OCI-LY1 (cell line): ENCODE data around the gene WIPF3.

ENCODE experiments used
- H2AFZ ChIP-seq: fragments of 200-600 bp; sonication (generic), shearing (Covaris generic); 2 replicates; pipeline ENCODE4 v1.6.0; 2014; ENCODE audit warnings: antibody characterized with exemption, mild to moderate bottlenecking, low read length
- H3F3A ChIP-seq: fragments of 200-600 bp; sonication (generic), shearing (Covaris generic); 2 replicates; pipeline ENCODE4 v1.6.0; 2014; ENCODE audit warnings: mild to moderate bottlenecking, antibody characterized with exemption, low read length, moderate library complexity; ENCODE audit not compliant: insufficient read depth
- H3K27ac ChIP-seq: fragments of 200-600 bp; sonication (generic); 2 replicates; pipeline ENCODE4 v1.5.1; 2014; ENCODE audit warnings: low read length, mixed run types, mild to moderate bottlenecking, low read depth; ENCODE audit not compliant: poor library complexity, severe bottlenecking
- H3K27me3 ChIP-seq: fragments of 200-600 bp; sonication (generic); 2 replicates; pipeline ENCODE4 v1.6.0; 2014; ENCODE audit warnings: antibody characterized with exemption, mild to moderate bottlenecking, low read length, moderate library complexity; ENCODE audit not compliant: insufficient read depth
- H3K36me3 ChIP-seq: fragments of 200-600 bp; sonication (generic); 2 replicates; pipeline ENCODE4 v1.6.1; 2014; ENCODE audit warnings: mild to moderate bottlenecking, antibody characterized with exemption, low read length, moderate library complexity, mixed read lengths; ENCODE audit not compliant: insufficient read depth
- H3K4me1 ChIP-seq: fragments of 200-600 bp; sonication (generic); 2 replicates; pipeline ENCODE4 v1.5.1; 2014; ENCODE audit warnings: mild to moderate bottlenecking, low read length, moderate library complexity; ENCODE audit not compliant: insufficient read depth, severe bottlenecking
- H3K4me2 ChIP-seq: fragments of 200-600 bp; sonication (generic), shearing (Covaris generic); 2 replicates; pipeline ENCODE4 v1.6.1; 2014; ENCODE audit warnings: low read length
- H3K4me3 ChIP-seq: fragments of 200-600 bp; sonication (generic); 2 replicates; pipeline ENCODE4 v1.5.1; 2014; ENCODE audit warnings: low read length, low read depth, mild to moderate bottlenecking, mixed read lengths; ENCODE audit not compliant: poor library complexity, severe bottlenecking
- H3K79me2 ChIP-seq: fragments of 200-600 bp; shearing (Covaris generic); 2 replicates; pipeline ENCODE4 v1.6.1; 2016; ENCODE audit warnings: mixed run types, low read length, mixed read lengths; ENCODE audit not compliant: insufficient read depth
- H3K9ac ChIP-seq: fragments of 200-600 bp; sonication (generic), shearing (Covaris generic); 2 replicates; pipeline ENCODE4 v1.6.1; 2014; ENCODE audit warnings: mild to moderate bottlenecking, low read length, mixed read lengths
- H3K9me2 ChIP-seq: fragments of 200-600 bp; sonication (generic), shearing (Covaris generic); 2 replicates; pipeline ENCODE4 v1.6.1; 2014; ENCODE audit warnings: low read depth, mild to moderate bottlenecking, low read length, mixed read lengths
- H3K9me3 ChIP-seq: fragments of 200-600 bp; shearing (Covaris generic); 2 replicates; pipeline ENCODE4 v1.6.1; 2014; ENCODE audit warnings: low read length, mixed read lengths
- H4K20me1 ChIP-seq: fragments of 200-600 bp; sonication (generic), shearing (Covaris generic); 2 replicates; pipeline ENCODE4 v1.6.0; 2016; ENCODE audit warnings: mild to moderate bottlenecking, low read length; ENCODE audit not compliant: insufficient read depth
- EZH2 ChIP-seq: fragments of 200-600 bp; sonication (generic), shearing (Covaris generic); IDR thresholded peaks from 2 replicates; pipeline ENCODE4 v1.8.0; 2017; ENCODE audit warnings: borderline replicate concordance, mixed run types, mild to moderate bottlenecking, antibody characterized with exemption, low read length, moderate library complexity, mixed read lengths
- TF ChIP-seq, protein P1 (sequence below): fragments of 200-600 bp; sonication (generic), shearing (Covaris generic); IDR thresholded peaks from 2 replicates; pipeline ENCODE4 v1.5.1; 2017; ENCODE audit warnings: mild to moderate bottlenecking, antibody characterized with exemption, low read length, moderate library complexity, mixed read lengths

WIPF3 gene

DNA sequence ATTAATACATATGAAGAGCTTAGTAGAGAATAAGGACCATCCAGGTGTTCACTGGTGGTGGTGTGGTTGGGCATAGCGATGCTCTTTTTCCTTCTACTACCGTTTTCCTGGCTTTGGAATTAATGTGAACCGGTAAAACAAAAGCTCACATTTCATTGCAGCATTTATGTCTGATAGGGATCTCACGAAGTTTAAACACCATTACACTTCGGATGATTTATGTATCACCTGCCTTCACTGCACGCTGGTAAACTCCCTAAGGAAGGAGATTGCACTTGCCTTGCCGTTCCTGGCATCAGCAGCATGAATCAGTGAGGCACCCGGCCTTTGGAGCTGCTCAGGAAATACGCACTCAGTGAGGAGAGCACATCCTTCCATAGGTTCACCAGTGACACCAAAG, 47.5 kb downstream of the WIPF3 start:
- no peaks in the 10 kb centered on the region for H3K79me2 ChIP-seq
- H3K4me3 ChIP-seq: no peak overlapping the region
- H3K27me3 ChIP-seq: no peaks in the 10 kb centered on the region
- no peak overlapping the region for H3K27ac ChIP-seq
- H3K9me3 ChIP-seq: no peaks in the 10 kb centered on the region
- no peak overlapping the region for H3K4me2 ChIP-seq
- H3K36me3 ChIP-seq: no peaks in the 10 kb centered on the region
- no peak overlapping the region for H3K9ac ChIP-seq
- no peaks in the 10 kb centered on the region for H3K9me2 ChIP-seq
- no peaks in the 10 kb centered on the region for H3F3A ChIP-seq
- H2AFZ ChIP-seq: no peak overlapping the region
- H3K4me1 ChIP-seq: no peaks in the 10 kb centered on the region
- TF ChIP-seq, protein P1, sequence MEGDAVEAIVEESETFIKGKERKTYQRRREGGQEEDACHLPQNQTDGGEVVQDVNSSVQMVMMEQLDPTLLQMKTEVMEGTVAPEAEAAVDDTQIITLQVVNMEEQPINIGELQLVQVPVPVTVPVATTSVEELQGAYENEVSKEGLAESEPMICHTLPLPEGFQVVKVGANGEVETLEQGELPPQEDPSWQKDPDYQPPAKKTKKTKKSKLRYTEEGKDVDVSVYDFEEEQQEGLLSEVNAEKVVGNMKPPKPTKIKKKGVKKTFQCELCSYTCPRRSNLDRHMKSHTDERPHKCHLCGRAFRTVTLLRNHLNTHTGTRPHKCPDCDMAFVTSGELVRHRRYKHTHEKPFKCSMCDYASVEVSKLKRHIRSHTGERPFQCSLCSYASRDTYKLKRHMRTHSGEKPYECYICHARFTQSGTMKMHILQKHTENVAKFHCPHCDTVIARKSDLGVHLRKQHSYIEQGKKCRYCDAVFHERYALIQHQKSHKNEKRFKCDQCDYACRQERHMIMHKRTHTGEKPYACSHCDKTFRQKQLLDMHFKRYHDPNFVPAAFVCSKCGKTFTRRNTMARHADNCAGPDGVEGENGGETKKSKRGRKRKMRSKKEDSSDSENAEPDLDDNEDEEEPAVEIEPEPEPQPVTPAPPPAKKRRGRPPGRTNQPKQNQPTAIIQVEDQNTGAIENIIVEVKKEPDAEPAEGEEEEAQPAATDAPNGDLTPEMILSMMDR: no peak
- H4K20me1 ChIP-seq: no peaks in the 10 kb centered on the region

DNA sequence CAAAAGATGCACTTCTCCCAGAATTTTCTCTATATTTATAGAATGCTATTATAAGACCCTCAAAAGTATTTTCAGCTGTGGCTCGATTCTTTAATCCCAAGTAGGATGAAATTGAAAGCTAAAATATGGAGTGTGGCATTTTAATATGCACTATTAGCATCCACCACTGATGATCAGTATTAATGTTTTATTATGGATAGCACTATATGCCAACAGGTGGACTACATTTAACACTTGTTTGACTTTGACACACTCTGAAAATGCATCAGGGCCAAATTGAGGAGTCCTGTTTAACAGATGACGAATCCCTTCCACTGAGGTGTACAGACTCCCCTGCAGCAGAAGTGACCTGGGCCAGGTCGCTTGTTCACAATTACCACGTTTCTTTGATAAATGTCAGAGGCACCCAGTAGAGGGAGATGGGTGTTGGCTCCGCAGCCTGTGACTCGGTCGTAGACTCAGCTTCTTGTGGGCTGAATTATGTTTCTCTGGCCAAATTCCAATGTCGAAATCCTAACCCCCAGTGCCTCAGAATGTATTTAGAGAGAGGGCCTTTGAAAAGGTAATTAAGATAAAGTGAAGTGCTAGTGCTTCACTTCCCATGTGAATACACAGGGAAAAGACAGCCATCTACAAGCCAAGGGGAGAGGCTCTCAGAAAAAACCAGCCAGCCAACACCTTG, 48.1 kb downstream of the WIPF3 start:
- Histone ChIP-seq H3K4me2 (no peak overlapping the region), H3K9me2 (no peaks in the 10 kb centered on the region), H3K27ac (no peak overlapping the region), H3K9me3 (no peaks in the 10 kb centered on the region), H3F3A (no peaks in the 10 kb centered on the region), H3K36me3 (no peaks in the 10 kb centered on the region), H3K79me2 (no peaks in the 10 kb centered on the region), H3K9ac (no peak overlapping the region), H3K4me1 (no peaks in the 10 kb centered on the region), H3K27me3 (no peaks in the 10 kb centered on the region), H3K4me3 (no peak overlapping the region), H4K20me1 (no peaks in the 10 kb centered on the region), H2AFZ (no peak overlapping the region)
- TF ChIP-seq, protein P1: peak; percentile 16; the same call in 1 of the 2 replicates
- no peak for TF ChIP-seq EZH2

DNA sequence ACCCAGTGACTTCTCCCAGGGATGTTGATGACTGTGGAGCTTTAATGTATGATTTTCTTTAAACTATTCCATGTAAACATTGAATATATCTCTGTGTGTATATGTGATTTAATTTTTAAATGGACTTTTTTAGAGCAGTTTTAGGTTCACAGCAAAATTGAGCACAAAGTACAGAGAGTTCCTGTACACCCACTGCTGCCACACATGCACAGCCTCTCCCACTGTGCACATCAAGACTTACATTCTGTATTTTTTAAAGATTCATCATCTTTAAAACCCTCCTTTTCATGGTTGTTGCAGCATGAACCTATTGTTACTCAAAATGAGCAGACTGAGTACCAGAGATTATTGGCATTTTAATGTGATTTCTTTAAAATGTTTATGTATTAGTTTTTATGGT, 51.3 kb downstream of the WIPF3 start:
- Histone ChIP-seq H4K20me1 (no peaks in the 10 kb centered on the region), H3K4me1 (no peaks in the 10 kb centered on the region), H3K27ac (no peak overlapping the region), H3K36me3 (no peaks in the 10 kb centered on the region), H3K79me2 (no peaks in the 10 kb centered on the region), H3K9me3 (no peaks in the 10 kb centered on the region), H2AFZ (no peak overlapping the region), H3K9ac (no peak overlapping the region), H3F3A (no peaks in the 10 kb centered on the region), H3K27me3 (no peaks in the 10 kb centered on the region), H3K4me2 (no peak overlapping the region), H3K9me2 (no peaks in the 10 kb centered on the region), H3K4me3 (no peak overlapping the region)
- TF ChIP-seq EZH2: no peak
- TF ChIP-seq, protein P1: no peak
